Right ventricle myocardium inferior (tissue), 1 donor: Measurements from ENCODE around the gene USP34. TPM values are rescaled to one million over a fixed set of nuclear protein-coding genes. Genes with fewer than 3 reads are reported as not detected.

Source experiments
- ATAC-seq: fragments of 200-7000 bp; cut with Tn5 transposase; one replicate; pipeline ENCODE4 v1.9.1; 2020; ENCODE audit warnings: mild to moderate bottlenecking, moderate library complexity
- DNase-seq: peaks from one replicate; pipeline ENCODE4 v3.0.0; 2021; ENCODE audit errors: missing footprints
- intact Hi-C: fragments of 100-400 bp; cut with DNase I; formaldehyde crosslinking; loops from one replicate; pipeline ENCODE4 v1.11.0; 2022
- total RNA-seq: library from RNA; stranded (reverse); fragmentation: NEBNext Ultra II Directional; extraction: Animal tissue kit (Norgen Biotek cat#: 25700); gene quantifications from one replicate; pipeline ENCODE4 v1.2.1, GENCODE V29; 2021
- donor health status: DM: no; HTN: yes; CAD: no; lungs with severe emphysema.

USP34 gene
- total RNA-seq, 1 donor from 2014 or later, result 45.7 TPM

DNA sequence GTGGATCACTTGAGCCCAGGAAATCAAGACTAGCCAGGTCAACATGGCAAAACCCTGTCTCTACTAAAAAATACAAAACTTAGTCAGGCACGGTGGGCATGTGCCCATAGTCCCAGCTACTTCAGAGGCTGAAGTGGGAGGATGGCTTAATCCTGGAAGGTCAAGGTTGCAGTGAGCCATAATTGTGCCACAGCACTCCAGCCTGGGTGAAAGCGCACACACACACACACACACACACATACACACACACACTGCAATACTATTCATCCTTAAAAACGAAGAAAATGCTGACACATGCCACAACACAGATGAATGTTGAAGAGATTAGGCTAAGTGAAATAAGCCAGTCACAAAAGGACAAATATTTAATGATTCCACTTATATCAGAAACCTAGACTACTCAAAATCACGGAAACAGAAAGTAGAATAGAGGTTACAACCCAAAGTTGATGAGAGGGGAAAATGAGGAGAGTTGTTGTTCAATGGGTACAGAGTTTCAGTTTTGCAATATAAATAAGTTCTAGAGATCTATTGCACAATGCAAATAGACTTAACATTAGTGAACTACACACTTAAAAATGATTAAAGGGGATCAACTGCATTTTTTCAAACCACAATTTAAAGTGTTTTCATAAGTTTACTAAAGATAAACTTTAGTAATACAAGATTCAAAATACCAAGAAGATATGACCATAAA lies 114.5 kb downstream of the USP34 start:
- DNase-seq (no peak), ATAC-seq (no peak)
- intact Hi-C loops, result loop anchor here (5.0 kb wide), 1 partner anchor 116 kb away; the partner anchor contains the start of gene USP34

DNA sequence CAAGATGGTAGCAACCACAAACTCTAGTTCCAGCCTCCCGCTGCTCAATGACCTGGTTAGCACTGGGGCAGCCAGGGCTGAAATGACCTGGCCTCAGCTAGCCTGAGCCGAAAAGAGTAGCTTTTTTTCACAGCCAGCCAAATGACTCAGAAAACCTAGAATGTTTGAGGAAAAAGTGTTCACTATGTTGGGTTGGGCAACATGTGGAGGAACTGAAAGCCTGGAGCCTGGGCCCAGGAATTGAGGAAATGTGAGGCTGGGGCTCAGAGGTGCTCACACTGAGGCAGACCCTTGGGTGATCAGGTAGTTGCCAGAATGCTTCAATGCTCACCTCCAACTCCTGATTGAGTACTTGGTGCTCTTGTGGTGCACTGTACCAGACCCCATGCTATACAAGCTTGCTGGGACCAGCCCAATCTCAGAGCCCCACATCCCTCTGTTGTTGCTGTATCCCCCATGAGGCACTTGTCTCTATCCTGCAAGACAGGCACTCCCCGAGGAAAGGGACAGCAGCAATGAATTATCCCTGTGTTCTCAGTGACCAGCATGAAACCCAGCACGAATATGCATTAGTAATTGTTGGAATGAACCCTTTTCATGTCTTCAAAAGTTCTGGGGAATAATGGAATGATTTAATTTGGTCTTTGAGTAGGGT lies 116.2 kb downstream of the USP34 start:
- no peak for DNase-seq
- intact Hi-C loops, result loop anchor here (5.0 kb wide), 1 partner anchor 118 kb away; the partner anchor contains the start of gene USP34
- no peak for ATAC-seq

DNA sequence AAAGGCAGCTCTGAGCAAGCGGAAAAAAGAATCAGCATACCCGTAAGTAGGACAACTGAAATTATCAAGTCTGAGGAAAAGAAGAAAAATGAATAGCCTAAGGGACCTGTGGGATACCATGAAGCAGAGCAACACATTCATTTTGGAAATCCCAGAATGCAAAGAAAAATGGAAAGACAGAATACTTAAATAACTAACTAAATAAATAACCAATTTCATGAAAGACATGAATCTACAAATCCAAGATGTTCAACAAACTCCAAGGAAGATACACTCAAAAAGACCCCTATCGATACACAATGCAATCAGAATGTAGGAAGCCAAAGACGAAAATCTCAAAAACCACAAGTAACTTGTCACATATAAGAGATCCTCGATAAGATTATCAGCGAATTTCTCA lies 117.0 kb downstream of the USP34 start:
- intact Hi-C loops, result no loop called here
- DNase-seq (no peak), ATAC-seq (no peak)

DNA sequence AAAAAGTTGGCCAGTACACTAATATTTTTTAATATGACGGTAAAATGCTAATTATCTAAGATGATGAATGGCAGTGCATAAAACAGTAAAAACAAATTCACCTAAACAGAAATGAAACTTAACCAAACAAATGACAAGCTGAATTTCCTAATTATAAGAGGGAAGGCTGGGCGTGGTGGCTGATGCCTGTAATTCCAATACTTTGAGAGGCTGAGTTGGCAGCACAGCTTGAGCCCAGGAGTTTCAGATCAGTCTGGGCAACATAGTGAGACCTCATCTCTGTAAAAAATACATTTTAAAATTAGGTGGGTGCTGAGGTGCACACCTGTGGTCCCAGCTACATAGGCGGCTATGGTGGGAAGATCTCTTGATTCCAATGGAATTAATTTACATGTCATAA lies 120.1 kb downstream of the USP34 start:
- DNase-seq, result no peak
- intact Hi-C loops, result no loop called here
- ATAC-seq, result no peak

DNA sequence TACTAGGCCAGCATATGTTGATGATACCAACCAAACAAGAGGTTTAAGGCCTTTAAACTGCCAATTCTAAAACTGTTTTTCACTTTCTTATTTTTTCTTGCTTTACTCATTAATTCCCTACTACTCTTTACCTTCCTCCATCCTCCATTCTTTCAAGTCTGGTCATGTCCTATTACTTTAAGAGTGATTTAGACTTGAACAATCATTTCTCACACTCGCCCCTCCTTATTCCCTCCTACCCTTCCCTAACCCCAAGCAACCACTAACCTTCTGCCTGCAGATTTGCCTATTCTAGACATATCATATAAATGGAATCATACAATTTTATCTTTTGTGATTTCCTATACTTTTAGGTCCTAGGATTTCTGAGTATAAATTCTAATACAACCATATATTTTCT lies 127.7 kb downstream of the USP34 start:
- intact Hi-C loops, result no loop called here
- ATAC-seq (no peak), DNase-seq (no peak)

DNA sequence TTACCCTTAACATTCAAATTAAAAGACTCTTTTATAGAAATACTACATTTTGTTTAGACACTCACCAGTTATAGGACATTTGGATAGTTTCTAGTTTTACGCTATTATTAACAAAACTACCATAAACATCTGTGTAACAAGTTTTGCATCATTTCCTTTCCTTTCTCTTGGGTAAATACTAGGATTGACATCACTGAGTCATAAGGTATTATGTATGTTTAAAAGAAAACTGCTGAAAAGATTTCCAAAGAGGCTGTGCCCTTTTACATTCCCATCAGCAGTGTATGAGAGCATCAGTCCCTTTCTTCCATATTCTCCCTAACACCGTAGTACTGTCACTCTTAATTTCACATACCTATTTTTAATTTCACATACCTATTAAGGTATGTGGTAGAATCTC lies 130.6 kb downstream of the USP34 start:
- DNase-seq (no peak), ATAC-seq (no peak)
- intact Hi-C loops, result no loop called here

DNA sequence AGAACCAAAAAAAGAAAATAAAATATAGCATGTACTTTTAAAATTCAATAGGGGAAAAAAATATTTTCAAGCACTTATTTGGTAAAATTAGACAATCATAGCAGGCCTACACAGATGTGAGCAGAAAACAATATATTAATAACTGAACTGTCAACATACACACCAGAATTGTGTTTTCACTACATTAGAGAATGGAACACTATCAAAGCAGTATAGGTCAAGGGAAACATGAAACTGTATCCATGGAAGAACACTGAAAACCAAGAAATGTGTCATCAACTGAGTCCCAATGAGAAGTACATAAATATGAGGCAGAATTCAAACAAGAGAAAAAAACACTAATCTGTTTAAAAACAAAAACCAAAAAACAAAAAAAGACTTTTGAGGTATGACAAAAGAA lies 132.4 kb downstream of the USP34 start:
- ATAC-seq (no peak), DNase-seq (no peak)
- intact Hi-C loops, result no loop called here

DNA sequence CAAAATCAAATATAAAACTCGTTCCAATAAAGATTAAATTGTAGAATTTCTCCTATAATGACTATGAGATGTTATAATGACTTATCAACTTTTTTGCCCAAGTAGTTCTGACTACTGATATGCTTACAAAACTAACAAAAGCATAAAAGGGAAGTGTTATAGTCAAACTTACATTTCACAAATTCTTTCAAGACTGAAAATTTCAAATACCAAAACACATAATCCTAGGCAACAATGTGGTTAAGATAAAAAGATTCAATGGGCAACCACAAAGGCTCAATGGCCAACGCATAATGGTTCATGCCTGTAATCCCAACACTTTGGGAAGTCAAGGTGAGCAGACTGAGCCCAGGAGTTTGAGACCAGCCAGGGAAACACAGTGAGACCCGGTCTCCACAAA lies 135.7 kb downstream of the USP34 start:
- DNase-seq (no peak), ATAC-seq (no peak)
- intact Hi-C loops, result no loop called here

DNA sequence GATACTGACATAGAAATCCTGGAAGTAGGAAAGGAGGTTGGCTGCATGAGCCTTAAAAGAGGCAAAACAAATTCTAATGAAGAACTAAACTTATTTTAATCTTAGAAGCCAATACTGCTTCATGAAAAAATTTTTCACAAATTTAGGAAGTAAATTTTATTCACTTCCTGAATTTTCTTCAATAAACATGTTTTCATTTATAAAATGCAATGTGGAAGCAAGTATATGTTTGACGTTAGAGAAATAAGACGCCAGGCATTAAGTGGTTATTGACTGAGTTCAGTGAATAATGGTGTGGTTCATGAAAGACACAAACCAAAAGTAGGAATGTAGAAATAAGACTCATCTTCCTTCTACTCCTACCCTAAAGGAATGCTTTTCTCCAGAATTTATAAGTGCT lies 136.4 kb downstream of the USP34 start:
- intact Hi-C loops, result no loop called here
- DNase-seq, result no peak
- ATAC-seq, result no peak

DNA sequence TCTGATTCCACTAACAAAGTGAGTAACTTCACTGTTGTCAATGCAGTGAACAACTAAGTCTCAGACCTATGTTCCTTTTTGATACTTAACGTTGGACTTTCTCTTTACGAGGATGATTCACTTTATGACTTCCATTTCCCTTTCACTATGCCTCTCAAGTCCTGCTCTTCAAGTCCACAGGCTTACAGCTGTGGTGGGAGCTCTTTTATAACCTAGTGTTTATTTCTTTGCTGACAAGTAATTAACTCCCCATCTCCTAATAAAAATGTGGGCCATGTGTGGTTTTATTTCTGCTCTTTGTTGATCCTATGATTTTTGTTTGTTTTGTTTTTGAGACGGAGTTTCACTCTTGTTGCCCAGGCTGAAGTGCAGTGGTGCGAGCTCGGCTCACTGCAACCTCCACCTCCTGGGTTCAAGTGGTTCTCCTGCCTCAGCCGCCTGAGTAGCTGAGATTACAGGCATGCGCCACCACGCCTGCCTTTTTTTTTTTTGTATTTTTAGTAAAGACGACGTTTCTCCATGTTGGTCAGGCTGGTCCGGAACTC lies 142.1 kb downstream of the USP34 start:
- ATAC-seq, result no peak
- DNase-seq, result no peak
- intact Hi-C loops, result no loop called here

DNA sequence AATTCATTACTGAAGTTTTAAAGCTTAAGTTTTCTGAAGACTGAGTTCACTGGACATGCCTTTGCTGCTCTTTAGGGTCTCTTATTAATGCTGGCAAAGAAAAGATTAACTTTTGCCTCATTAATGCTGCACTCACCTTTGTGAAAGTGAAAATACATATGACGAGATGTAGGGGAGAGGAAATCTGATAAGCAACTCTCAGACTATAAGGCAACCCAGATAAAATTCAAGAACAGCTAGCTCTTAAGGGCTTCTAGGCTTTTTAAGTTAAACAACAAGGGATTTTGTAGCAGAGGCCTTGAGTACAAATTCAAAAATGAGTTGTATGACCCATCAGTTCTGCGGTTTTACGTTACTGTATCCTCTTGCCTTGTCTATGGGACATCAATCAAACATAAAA lies 143.7 kb downstream of the USP34 start:
- intact Hi-C loops, result no loop called here
- ATAC-seq, result no peak
- no peak for DNase-seq

DNA sequence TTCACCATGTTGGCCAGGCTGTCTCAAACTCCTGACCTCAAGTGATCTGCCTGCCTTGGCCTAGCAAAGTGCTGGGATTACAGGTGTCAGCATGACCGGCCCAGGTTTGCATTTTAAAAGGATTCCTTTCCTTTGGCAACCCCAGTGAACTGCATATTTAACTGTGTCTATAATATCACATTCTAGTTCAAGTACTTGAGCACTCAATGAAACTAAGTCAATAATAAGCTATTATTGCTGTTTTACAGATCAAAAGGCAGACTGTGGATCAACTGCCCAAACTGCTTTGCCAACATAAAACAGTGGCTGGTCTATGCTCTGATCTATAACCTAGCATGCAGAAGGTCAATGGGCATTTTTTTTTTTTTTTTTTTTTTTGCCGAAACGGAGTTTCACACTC lies 144.5 kb downstream of the USP34 start:
- no peak for DNase-seq
- intact Hi-C loops, result no loop called here

DNA sequence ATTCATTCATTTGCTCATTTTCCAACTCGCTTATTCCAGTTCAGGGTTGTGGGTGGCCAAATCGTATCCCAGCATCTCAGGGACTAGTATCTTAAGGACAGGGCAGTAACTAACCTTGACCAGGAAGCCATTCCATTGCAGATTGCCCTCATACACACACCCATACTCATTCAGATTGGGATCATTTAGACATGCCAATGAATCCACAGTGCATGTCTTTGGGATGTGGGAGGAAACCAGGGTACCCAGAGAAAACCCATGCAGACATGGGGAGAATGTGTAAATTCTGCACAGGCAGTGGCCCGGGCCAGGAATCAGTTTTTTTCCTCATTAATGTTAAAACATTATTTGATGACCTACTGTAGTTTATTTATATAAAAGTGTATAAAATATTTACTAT lies 150.7 kb downstream of the USP34 start:
- ATAC-seq (no peak), DNase-seq (no peak)
- intact Hi-C loops, result no loop called here

More for the DNA sequence above, 144.5 kb downstream of the USP34 start:
- no peak for ATAC-seq

DNA sequence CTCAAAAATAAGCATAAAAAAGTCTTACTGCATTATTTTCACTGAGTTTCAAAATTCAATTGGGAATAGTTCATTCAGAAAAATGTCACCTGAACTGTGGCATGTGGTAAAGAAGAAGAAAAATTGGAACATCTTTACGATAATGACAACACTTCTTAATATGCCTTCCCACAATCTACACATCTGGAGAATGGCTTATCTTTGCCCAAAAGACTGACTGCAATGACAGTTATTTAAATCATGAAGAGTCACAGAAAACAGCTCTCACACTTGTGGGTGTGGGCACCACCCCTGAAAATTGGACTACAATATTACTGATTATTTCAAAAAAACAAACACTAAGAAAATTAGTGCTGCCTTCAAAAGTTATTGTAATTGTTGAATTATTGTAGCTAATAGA lies 152.3 kb downstream of the USP34 start:
- no peak for ATAC-seq
- intact Hi-C loops, result no loop called here
- no peak for DNase-seq

DNA sequence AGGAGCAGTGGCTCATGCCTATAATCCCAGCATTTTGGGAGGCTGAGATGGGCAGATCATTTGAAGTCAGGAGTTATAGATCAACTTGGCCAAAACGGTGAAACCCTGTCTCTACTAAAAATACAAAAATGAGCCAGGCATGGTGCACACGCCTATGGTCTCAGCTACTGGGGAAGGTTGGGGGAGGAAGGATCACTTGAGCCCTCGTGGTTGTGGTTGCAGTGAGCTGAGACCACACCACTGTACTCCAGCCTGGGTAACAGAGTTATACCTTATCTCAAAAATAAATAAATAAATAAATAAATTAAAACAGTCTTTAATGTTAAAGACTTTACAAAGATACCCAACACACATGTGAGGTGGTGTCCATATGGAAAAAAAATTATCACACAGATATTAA lies 174.9 kb downstream of the USP34 start:
- ATAC-seq, result no peak
- DNase-seq, result no peak
- intact Hi-C loops, result no loop called here

DNA sequence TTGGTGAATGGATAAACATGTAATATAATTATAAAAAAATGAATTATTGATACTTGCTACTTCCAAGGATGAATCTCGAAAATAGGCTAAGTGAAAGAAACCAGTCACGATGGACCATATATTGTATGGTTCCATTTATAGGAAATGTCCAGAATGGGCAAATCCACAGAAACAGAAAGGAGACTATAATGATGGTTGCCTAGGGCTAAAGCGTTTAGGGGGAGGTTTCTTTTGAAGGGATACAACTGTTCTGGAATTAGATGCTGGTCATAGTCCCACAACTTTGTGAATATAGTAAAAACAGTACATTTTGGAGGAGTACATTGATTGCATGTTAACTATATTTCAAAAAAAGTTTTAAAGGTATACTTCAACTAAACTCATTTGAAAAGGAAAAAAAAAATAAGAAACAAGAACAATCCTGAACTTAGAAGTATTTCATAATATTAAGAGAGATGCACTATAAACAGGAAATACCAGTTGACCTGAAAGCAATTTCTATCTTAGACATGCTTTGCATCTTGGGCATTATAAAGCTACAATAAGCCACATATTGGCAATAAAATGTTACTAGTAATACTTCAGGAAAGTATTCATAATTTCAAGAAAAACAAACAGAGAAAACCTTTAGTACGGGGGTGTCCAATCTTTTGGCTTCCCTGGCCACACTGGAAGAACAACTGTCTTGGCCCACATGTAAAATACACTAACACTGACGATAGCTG lies 178.9 kb downstream of the USP34 start:
- ATAC-seq (no peak), DNase-seq (no peak)
- intact Hi-C loops, result no loop called here

DNA sequence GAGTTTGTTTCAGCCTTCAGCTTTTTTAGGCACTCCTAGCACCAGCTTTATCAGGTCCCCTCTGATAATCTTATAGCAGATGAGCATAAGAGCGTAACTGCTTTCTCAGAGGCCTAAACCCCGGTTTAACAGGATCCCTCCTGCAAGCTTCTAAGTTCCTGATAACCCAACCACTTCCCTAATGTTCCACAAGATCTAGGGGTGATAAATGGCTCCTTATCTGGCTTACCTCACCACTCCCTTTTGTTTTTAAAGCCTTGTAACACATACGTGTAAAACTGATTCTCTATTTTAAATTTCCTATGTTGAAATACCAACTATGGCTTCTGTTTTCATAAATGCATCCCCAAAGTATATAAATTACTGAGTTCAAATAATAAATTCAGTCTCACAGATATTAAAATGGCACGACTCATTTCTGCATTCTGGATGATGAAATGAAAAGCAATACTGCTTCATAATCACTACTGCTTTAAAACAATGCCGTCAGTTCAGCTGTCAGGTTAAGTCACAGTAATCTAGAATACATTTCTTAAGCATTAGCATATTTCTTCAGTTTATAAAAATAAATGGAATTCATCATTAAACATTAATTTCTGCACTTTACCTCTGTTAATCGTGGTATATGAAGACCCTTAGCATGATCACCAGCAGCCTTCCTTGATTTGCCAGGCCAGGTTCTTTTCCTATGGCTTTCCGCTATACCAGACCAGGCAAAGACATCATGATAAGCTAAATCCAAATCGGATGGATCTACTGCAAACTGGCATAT lies 182.6 kb downstream of the USP34 start:
- DNase-seq, result no peak
- intact Hi-C loops, result no loop called here
- no peak for ATAC-seq

DNA sequence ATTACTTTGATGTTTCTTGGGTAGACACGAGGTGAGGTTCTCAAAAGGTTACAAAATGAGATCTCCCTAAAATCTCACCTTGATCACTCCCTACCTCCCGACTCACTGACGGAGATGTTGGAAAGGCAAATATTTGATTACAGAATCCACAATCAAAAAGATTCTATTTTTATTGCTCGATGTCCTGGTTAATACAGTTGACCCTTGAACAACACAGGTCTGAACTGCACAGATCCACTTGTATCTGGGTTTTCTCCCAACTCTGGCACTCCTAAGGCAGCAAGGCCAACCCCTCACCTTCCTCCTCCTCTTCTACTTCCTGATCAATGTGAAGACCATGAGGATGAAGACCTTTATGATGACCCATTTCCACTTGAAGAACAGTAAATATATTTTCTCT lies 183.6 kb downstream of the USP34 start:
- no peak for ATAC-seq
- no peak for DNase-seq
- intact Hi-C loops, result no loop called here
